HG02943 (cell line): Measurements from ENCODE around the gene DNAH9.

Experiments used
- ATAC-seq: cut with Tn5 transposase; IDR thresholded peaks from one replicate; pipeline ENCODE4 v1.9.1; 2021; ENCODE audit warnings: mild to moderate bottlenecking, low read depth, moderate library complexity; ENCODE audit not compliant: unreplicated experiment

DNAH9 gene

DNA sequence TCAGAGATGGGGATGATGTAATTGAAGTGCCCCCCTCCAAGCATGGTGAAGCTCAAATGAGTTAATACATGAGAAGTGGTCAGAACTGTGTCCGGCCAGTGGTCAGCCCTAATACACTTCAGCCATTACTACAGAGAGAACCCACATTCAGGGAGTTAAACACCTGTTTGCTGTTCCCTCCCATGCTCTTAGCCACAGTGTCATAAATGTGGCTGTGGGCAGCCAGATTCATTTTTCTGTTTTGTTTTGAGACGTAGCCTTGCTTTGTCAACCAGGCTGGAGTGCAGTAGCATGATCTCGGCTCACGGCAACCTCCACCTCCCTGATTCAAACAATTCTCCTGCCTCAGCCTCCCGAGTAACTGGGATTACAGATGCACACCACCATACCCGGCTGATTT, 139.9 kb downstream of the DNAH9 start:
- ATAC-seq = no peak

DNA sequence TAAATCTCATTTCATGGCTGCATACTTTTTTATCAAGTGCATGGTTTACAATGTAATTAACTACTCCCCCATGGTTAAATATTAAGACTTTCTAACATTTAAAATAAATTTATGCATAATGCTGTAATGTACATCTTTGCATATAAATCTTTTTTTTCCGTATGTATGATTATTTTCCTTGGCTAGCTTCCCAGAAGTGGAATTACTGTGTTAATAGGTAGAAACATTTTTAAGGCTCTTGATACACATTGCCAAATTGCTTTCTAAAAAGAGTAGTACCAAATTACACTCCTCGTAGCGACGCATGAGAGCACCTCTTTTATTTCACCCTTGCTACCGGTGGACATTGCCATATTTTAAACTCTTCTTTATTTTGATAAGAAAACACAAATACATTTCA, 141.1 kb downstream of the DNAH9 start:
- ATAC-seq = no peak

DNA sequence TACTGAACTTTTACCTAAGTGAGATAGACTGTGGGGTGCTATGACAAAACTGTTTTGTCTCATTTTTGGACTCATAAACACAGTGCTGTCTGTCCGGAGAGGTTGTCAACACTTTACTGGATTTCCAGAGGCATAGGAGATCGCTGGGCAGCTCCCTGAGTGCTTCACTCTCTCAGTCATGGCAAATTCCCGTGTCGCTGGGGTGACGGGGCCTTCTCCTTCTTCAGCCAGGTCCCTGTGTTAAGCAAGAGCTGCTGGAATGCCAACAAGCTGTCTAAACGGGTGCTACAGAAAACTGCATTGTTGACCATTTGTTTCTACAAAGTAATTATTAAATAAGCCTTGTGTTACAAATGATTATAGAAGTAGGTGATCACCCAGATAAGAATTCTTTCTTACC, 141.6 kb downstream of the DNAH9 start:
- no peak for ATAC-seq

DNA sequence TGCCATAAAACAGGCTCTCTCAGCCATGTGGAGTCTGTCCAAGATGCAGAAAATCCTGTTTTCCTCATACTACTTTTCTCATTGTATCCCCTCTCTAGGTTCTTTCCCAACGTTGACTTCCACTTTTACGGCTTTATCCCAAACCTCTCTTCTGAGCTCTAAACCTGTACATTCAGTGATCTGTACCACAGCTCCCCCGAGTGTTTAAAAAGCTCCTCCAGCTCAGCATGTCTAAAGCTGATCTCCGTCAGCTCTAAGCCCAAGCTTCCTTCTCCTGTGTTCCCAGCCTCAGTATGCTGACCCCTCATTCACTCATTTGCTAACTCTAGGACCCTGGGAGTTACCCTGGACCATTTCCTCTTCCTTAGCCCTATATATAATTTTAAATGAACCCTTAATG, 144.6 kb downstream of the DNAH9 start:
- no peak for ATAC-seq

DNA sequence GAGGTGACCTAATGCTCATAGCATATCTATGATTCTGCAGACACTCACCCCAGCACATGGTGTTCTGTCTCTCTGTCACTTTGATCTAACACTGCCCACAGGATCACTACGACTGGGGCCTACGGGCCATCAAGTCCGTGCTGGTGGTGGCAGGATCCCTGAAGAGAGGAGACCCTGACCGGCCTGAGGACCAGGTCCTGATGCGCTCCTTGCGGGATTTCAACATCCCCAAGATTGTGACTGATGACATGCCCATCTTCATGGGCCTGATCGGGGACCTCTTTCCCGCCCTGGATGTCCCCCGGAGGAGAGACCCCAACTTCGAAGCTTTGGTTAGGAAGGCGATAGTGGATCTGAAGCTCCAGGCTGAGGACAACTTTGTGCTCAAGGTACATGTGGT, 146.4 kb downstream of the DNAH9 start:
- no peak for ATAC-seq

DNA sequence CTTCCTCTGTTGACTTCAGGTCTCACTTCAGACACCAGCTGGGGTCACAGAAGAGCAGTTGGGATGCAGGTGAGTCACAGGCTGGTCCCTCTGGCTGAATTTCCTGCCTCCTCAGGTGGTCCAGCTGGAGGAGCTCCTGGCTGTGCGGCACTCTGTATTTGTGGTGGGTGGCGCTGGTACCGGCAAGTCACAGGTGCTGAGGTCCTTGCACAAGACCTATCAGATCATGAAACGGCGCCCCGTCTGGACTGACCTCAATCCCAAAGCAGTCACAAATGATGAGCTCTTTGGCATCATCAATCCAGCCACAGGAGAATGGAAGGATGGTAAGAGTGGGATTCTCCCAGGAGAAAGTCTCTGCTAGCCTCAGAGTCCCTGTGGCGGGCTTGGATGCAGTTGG, 149.2 kb downstream of the DNAH9 start:
- ATAC-seq = no peak

DNA sequence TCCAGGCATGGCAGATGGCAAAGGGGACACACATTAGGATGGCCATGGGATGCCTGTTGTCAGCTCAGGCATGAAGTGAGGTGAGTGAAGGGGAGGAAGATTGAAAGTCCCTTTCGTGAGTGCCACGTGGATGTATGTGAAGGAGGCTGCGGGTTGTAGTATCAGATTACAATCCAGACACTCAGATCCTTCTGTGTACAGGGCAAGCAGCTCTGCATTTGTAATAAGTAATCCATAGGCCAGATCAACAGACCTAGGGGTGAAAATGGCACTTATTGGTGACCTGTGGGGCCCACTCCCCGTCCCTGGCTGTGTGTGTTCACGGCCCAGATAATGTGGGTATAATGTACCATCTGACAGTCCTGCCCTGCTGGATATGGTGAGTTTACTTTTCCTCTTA, 159.5 kb downstream of the DNAH9 start:
- no peak for ATAC-seq

DNA sequence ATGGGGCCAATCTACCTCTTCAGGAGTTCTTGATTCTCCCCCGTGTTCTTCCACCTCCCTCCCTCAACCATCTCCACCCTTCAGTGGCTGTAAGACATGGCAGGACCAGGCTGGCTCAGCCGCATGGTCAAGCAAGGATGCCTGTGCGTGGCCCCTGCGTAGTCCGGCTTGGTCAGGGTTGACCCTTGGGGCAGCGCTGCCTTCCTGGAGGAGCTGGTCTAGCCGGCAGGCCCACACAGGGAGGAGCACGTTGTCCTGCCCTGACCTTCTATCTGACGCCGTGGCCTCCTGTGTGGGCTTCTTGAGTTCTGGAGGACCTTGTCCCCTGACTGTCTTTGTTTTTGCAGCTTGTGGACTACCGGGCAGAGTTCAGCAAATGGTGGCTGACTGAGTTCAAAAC, 169.8 kb downstream of the DNAH9 start:
- no peak for ATAC-seq

DNA sequence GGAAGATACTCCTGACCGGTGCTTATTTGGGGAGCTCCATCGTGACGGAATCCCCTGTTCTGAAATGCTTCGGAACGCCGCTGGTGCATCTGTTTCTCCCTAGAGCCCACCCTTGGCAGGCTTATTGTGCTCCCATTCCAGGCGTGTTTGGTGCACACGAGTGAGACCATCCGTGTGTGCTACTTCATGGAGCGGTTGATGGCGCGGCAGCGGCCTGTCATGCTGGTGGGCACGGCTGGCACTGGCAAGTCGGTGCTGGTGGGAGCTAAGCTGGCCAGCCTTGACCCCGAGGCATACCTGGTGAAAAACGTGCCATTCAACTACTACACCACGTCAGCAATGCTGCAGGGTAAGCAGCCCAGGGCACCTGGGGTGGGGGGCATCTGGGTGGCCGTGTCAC, 170.7 kb downstream of the DNAH9 start:
- no peak for ATAC-seq

DNA sequence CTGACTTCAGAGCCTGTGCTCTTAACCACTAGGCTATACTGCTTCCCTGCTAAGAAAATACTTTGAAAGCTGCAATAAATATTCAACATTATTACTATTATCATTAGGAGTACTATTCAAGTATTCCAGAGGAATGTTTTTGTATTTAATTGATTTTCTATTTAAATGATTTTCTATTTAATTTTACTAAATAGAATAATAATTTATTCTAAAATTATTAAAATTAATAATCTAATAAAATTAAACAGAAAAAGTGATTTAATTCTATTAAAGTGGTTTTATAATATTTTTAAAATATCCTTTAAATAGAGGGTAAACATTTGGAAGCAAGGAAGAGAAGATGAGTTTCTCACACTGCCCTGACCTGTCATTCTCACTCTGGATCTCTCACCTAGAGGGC, 173.8 kb downstream of the DNAH9 start:
- no peak for ATAC-seq

DNA sequence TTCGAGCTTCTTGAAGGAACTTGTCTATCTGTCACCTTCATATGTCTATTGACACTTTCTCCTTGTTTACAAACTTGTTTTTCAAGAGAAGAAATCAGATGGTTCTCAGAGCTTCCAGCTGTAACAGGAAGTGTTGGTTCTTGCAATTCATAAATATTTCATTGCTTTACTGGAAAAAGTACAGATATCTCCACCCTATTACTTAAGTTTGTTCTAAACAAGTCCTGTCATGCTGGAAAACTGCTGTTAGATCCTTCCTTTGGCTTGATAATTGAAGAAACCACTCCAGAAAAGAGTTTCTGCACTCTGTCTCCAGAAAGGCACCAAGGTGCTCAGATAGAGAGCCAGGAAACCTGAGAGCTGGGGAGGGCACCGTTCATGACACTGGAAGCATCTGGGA, 181.6 kb downstream of the DNAH9 start:
- ATAC-seq = no peak

DNA sequence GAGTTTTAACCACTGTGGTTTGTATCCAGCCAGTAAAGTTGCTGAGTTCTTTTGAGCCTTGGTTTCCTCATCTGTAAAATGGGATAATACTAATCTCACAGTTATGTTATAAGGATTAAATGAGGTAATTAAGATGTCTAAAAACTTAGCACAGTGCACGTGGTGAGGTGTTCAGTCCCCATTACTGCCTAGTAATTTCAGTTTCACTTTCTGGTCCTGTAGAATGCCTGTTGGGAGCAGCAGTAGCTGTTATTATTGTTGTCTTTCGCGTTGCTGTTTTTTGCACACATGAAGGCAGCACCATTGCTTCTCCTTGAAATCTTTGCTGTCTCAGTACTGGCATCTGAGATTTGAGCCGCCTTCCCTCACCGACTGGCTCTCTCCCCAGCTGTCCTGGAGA, 182.4 kb downstream of the DNAH9 start:
- no peak for ATAC-seq

DNA sequence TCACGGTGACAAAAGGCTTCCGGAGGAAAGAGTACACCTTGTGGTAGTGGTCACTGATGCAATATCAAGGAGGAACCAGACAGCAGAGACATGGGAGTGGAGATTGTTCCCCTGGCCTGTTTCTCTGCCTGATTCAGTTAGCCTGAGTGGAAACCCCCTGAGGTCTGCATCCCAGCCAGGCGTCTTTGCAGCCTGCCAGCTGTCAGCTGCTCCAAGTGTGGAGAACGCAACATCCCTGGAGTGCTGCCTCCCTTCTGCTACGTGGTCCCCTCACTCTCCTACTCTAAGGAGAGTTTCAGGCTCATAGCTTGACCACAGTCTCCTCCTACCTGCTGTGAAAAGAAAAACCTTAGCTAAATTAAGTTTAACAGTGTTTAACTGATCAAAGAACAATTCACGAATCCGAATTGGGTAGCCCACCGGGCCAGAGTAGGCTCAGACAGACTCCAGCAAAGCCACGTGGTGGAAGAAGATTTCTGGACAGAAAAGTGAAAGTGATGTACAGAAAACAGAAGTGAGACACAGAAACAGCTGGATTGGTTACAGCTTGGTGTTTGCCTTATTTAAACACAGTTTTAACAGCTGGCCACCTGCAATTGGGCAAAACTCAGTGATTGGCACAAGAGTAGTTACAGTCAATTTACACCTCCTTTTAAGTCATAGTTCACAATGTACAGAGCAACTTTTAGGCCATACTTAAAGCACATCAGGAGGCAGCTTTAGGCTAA, 188.6 kb downstream of the DNAH9 start:
- no peak for ATAC-seq

DNA sequence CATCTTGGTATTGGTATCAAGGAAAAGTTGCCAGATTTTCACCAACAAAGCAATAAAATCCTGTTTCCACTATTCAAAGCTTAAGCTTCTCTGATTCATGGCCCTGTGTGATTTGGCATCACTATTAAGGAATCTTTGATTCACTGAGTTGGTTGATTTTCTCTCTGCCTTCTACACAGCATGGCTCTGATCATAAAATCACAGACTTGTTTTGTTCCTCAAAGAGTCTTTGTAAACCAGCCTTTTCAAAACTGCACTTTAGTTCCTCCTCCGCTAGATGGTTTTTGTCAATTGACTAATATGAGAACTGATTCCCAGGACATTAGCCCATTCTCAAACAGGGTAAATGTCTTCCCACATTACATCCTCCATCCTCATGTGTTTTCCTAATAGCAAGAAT, 197.6 kb downstream of the DNAH9 start:
- ATAC-seq = no peak

DNA sequence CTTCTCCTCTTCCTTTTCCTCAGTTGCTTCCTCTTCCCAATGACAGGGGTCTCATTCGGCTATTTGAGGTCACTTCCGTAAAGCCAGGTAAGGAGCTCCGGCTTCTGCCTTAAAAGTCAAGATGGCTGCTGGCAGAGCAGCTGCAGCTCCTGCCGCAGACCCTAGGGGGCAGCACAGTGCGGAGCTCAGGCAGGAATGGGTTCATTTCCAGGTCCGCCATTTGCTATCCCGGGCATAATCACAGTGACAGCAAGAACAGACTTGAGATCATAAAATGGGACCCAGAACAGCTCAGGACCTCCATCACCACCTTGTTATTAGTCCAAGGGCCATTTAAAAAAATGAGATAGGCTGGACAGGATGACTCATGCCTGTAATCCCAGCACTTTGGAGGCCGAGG, 199.5 kb downstream of the DNAH9 start:
- no peak for ATAC-seq

DNA sequence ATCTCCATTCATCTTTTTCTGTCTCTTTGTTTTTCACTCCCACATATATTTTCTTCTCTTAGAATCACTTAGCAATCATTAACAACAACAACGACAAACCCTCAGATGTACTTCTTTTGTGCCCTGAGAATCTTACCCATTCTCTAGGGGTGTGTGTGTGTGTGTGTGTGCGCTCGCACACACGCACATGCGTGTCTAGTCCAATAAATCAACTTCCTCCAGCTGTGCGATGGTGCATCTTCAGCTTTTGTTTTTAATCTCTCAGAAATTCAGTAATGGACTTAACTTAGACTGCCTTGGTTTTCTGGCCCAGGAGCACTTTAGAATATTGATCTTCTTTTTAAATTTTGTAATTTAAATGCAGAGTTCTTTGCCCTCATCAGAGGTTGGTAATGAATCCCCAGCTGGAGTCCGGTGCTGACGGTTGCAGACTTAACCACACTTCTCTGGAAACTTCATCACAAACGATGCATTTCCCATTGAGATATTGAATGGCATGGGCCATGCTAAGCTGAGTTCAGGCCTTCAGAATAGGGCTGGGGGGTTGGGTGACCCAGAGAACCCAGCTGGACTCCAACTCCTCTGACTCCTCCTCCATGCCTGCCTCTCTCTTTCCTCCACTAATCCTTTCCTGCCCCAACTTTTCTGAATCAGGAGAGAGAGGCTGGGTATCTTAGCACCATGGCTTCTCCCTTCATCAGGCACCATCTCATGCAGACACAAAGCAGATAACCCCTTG, 205.1 kb downstream of the DNAH9 start:
- no peak for ATAC-seq

DNA sequence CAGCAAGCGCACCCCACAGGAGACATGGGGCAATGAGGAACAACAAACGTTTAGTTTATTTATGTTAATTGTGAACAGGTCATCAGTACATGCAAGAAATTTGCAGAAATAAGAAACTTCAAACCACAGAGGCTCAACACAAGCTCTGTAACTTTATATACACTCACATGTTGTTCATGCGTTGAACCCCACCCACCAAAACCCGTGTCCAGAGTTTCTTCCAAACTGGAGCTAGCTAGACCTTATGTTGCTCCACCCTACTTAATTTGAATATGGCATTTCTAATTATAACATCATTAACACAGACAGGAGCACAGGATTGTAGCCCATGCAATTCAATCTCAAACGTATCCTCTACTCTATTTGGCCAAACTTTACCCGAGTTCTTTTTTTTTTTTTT, 206.9 kb downstream of the DNAH9 start:
- no peak for ATAC-seq

DNA sequence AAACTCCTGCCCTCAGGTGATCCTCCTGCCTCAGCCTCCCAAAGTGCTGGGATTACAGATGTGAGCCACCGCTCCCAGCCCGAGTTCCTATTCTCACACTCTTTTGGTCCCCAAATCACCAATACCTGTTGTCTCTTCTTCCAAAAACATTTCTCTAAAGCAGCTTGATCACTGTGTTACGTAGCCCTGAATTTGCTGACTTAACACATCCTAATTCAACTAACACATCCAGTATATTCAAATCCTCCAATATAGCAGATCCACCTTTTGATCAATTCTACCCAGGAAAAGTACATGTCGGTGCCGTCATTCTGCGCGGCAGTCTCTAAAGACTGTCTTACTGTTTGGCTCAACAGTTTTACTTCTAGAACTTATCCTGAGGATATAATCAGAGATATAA, 207.7 kb downstream of the DNAH9 start:
- no peak for ATAC-seq

DNA sequence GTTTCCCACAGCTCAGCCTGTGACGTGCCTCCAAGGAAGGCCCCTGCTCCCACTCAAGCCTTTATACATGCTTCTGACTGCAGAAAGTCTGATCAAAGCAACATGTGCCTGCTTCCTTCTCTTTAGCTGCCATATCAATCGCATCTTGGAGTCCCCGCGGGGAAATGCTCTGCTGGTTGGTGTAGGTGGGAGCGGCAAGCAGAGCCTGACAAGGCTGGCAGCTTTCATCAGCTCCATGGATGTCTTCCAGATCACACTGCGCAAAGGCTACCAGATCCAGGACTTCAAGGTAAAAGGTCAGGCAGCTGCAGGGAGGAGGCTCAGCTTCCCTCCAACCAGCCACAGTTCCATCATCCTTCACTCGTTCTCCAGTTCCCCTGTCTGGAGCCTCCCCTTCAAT, 209.3 kb downstream of the DNAH9 start:
- ATAC-seq = no peak

DNA sequence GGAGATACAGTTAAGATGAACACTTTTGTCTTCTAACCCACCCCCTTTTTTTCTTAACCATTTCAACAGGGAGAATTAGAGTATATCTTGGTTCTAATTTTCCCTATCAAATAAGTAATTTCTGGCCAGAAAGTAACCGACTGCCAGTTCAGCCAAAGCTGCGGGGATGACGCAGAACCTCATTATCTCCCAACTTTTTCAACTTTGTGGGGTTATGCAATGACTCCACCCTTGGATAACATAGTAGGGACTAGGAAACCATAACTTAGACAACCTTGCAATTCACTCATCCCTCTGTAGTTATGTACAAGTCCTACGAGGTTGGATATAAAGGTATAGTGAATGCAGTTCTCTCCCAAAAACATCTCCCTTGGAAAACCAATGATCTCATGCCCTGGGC, 215.0 kb downstream of the DNAH9 start:
- no peak for ATAC-seq

DNA sequence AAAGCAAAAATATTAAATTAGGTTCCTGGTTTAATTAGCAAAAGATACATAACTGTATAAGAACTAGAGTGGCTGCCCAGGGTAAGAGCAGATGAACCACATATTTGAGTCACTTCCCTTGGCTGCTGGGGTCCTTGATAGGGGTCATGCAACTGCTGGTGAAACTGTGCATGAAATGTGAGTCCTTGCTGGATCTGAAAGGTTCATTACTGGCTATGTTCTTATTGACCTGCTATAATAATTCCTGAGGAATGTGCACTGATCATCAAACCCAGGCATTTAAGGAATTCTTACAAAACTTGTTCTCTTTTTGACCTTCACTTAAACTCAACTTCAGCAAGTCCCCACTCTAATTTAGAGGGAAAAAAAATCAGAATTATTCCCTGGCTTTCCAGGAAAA, 215.6 kb downstream of the DNAH9 start:
- ATAC-seq = no peak

DNA sequence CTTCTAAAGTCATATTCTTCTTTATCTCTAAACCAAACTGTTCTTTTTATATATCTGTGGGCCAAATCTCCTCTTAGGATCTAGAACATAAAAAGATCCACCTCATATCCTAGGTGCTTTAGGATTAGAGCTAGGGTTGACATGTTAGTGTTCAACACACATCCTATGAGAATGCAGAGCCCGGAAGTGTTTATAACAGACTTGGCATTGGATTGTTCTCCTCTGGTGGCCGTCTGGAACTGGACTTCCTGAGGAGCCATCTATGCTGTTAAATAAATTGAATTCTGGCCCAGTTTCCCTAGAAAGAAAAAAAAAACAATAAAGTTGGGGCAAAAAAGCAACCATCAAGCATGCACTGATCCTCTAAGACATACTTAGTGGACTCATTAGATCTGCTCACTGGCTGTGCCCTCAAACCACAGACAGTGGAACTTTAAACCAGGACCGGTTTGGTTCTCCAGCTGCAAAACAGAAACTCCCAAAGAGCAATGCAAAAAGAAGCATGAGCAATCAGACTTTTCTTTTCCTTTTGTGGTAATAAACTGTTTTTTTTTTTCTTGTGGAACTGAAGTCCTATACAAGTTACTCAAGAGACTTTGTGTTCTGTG, 216.5 kb downstream of the DNAH9 start:
- no peak for ATAC-seq
